ENCODE data around the gene CCDC27. TPM values are rescaled to one million over a fixed set of nuclear protein-coding genes. Genes with fewer than 3 reads are reported as not detected.

CCDC27 gene
- total and polyA plus RNA-seq, 7 donors = not detected

DNA sequence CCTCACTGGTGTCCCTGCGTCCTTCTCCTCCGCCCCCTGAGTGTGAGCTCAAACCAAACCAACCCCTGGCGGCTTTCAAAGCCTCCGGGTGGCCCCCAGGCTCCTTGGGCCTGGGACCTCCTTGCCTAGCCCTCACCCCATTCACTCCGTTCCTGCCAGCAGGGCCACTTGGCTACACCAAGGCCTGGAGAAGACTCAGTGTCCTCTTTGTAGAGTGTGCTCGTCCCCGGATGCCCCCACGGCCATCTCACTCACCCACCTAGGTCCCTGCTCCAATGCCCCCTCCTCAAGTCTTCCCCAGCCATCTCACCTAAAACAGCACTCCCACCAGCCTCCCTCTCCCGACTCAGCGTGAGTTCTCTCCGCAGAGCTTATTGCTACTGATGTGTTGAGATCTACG is 7.2 kb upstream of the CCDC27 start:
- Histone ChIP-seq H3K9me3 (no peaks in the 10 kb centered on the region), H3K27me3 (no peaks in the 10 kb centered on the region), H3K27ac (no peak overlapping the region), H3K36me3 (peaks cover 0 to 42% (median 21%) of the 10 kb centered on the region in 4 donors), H3K4me1 (peaks cover 0 to 34% (median 24%) of the 10 kb centered on the region in 4 donors), H3K4me3 (no peak overlapping the region)
- no peak for DNase-seq
- 95 to 96% methylated on average over 12 of the region's 12 CpGs for WGBS, 2 donors
- intact Hi-C loops (cut with DNase I) = loop anchor here (5.0 kb wide), 2 partner anchors 52 to 157 kb away; partner anchors contain the start of genes C1orf174 and LRRC47
- TF ChIP-seq EP300 (IDR thresholded peaks at IDR 0.05) (no peak), POLR2AphosphoS5 (IDR thresholded peaks at IDR 0.05) (no peak), POLR2A (IDR thresholded peaks at IDR 0.05) (no peak)
- TF ChIP-seq, protein P1, sequence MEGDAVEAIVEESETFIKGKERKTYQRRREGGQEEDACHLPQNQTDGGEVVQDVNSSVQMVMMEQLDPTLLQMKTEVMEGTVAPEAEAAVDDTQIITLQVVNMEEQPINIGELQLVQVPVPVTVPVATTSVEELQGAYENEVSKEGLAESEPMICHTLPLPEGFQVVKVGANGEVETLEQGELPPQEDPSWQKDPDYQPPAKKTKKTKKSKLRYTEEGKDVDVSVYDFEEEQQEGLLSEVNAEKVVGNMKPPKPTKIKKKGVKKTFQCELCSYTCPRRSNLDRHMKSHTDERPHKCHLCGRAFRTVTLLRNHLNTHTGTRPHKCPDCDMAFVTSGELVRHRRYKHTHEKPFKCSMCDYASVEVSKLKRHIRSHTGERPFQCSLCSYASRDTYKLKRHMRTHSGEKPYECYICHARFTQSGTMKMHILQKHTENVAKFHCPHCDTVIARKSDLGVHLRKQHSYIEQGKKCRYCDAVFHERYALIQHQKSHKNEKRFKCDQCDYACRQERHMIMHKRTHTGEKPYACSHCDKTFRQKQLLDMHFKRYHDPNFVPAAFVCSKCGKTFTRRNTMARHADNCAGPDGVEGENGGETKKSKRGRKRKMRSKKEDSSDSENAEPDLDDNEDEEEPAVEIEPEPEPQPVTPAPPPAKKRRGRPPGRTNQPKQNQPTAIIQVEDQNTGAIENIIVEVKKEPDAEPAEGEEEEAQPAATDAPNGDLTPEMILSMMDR (IDR thresholded peaks at IDR 0.05) = no peak

DNA sequence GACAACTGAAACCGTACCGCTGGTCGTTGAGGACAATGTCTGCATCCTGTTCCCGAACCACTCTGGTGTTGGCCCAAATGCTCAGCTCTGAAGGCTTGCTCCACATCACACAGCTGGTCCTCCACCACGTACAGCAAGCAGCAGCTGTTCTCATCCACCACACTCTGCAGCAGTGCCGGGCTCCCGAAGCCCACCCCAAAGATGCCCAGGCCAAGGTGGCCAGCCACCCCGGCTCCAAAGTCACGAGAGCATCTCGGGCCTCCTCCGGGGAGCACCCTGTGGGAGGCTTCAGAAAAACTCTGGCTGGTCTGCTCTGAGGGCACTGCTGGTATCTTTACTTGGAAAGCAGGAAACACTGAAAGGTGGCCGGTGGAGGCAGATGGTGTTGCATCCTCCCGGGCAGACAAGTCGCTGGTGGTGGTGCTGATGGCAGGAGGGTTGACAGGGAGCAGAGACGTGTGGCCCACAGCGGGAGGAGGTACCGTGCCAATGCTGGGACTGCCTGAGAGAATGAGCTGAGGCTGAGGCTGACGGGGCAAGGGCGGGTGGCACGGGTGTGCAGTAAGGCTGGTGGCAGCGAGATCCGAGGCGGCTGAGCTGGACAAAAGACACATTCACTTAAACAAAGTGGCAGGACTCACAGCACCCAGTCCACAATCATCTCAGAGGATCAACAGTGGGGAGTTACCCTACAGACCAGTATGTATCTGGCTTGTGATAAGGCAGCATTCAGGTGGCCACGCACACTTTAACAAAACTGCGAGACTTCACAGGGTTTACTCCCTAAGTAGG is 6.5 kb upstream of the CCDC27 start:
- Histone ChIP-seq H3K9me3 (no peaks in the 10 kb centered on the region), H3K27me3 (no peaks in the 10 kb centered on the region), H3K36me3 (peaks cover 0 to 35% (median 16%) of the 10 kb centered on the region in 4 donors), H3K4me1 (peaks cover 0 to 34% (median 24%) of the 10 kb centered on the region in 4 donors), H3K4me3 (peak overlapping the region in 3 of 4 donors; percentile 57 to 91 (median 81)), H3K27ac (peak overlapping the region; percentile 74 to 87 (median 79))
- intact Hi-C loops (cut with DNase I) = loop anchor here (2.0 to 5.0 kb wide), 3 partner anchors 27 to 157 kb away; partner anchors contain the start of genes C1orf174, LRRC47 and SMIM1
- TF ChIP-seq POLR2A (IDR thresholded peaks at IDR 0.05) (no peak), POLR2AphosphoS5 (IDR thresholded peaks at IDR 0.05) (no peak), EP300 (IDR thresholded peaks at IDR 0.05) (no peak)
- TF ChIP-seq, protein P1 (IDR thresholded peaks at IDR 0.05) = no peak
- no peak for DNase-seq
- WGBS, 2 donors = 90 to 91% methylated on average over 25 of the region's 25 CpGs

DNA sequence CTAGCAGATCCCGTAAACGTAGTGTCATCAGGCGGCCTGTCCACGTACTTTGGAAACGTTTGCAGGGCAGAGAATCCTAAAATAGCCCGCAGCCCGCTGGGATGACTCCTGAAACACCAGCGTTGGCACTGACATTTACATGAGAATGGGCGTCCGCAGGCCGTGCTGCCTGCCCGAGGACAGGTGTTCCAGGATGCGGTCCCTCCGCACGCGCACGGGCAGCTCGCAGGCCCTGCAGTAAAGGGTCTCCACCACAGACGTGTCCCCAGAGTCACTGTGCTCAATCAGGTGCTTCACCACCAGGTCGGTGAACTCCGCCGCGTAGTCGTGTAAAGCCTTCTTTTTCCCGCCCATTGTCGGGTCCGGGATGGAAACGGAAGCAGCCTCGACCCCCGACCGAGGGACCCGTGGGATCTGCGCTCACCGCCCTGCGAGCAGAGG is 5.8 kb upstream of the CCDC27 start:
- Histone ChIP-seq H3K36me3 (peaks cover 0 to 29% (median 10%) of the 10 kb centered on the region in 4 donors), H3K27ac (peak overlapping the region; percentile 74 to 87 (median 79)), H3K27me3 (no peaks in the 10 kb centered on the region), H3K4me1 (peaks cover 0 to 34% (median 24%) of the 10 kb centered on the region in 4 donors), H3K4me3 (peak overlapping the region; percentile 57 to 91 (median 74)), H3K9me3 (no peaks in the 10 kb centered on the region)
- TF ChIP-seq EP300 (IDR thresholded peaks at IDR 0.05) (no peak), POLR2A (IDR thresholded peaks at IDR 0.05) (no peak), POLR2AphosphoS5 (IDR thresholded peaks at IDR 0.05) (no peak)
- TF ChIP-seq, protein P1 (IDR thresholded peaks at IDR 0.05) = no peak
- DNase-seq = no peak
- 30 to 62% methylated on average over 35 of the region's 35 CpGs for WGBS, 2 donors
- intact Hi-C loops (cut with DNase I) = loop anchor here (2.0 to 5.0 kb wide), 3 partner anchors 26 to 156 kb away; partner anchors contain the start of genes C1orf174, LRRC47 and SMIM1

DNA sequence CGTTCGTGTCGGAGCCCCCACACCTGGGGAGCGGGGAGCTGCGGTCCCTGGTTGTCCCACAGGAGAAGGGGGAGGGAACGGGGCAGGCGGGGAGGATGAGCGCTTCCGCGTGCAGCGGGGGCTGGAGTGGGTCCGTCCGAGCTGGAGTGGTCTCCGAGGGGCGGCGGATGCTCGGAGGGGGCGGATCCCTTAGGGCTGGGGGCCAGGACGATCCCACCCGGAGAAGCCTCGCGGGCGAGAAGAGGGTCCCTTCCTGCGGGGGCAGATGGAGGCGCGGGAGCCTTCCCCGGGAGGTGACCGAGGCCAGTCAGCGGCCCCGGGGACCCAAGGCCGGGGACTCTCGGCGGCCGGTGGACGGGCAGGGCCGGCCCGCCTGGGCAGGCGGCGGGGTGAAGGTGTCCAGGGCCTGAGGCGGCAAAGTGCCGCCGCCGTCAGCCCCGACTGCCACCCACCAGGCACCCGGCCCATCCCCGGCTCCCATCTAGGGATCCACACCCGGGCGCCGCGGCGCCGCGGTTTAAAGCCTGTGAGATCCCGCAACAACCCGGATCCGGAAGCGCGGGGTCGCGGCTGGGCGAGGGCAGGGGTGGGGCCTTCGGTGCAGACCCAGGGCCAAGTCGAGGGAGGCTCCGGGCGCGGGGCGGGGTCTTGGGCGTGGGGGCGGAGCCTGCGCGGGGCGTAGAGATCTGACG is 5.3 kb upstream of the CCDC27 start:
- 2 to 18% methylated on average over 73 of the region's 73 CpGs for whole genome bisulfite sequencing, 2 donors
- Histone ChIP-seq H3K36me3 (peaks cover 0 to 23% (median 5%) of the 10 kb centered on the region in 4 donors), H3K27ac (peak overlapping the region; percentile 74 to 87 (median 79)), H3K4me1 (peaks cover 0 to 34% (median 24%) of the 10 kb centered on the region in 4 donors), H3K9me3 (no peaks in the 10 kb centered on the region), H3K4me3 (peak overlapping the region; percentile 57 to 91 (median 74)), H3K27me3 (peaks cover 0 to 1% (median 0%) of the 10 kb centered on the region in 3 donors)
- DNase-seq = peak; percentile 93
- TF ChIP-seq POLR2AphosphoS5 (IDR thresholded peaks at IDR 0.05) (peak; percentile 30 to 74 (median 56)), POLR2A (IDR thresholded peaks at IDR 0.05) (peak in 1 of 2 donors; percentile 51)
- TF ChIP-seq, protein P1 (IDR thresholded peaks at IDR 0.05) = no peak
- intact Hi-C loops (cut with DNase I) = loop anchor here (2.0 to 5.0 kb wide), 3 partner anchors 26 to 155 kb away; partner anchors contain the start of genes C1orf174, LRRC47 and SMIM1

Measured in sigmoid colon (tissue), 7 donors.